ENCODE results near the gene ACHE.

DNA sequence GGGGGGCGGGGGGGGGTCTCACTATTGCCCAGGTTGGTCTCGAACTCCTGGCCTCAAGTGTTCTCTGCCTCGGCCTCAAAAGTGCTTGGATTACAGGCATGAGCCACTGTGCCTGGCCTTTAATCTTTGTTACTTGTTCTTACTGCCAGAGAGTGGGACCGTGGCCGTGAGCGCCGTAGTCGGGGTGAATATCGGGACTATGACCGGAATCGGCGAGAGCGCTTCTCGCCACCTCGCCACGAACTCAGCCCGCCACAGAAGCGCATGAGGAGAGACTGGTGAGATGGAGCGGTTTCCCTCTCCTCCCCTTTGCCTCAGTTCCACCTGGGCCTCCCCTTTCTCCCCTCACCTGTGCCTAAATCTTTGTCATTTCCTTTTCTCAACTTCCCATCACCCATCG, 14.6 kb downstream of the ACHE start:
- no peak for TF ChIP-seq POLR2A (IDR thresholded peaks at IDR 0.05; ENCODE audit: low read depth, low read length)
- TF ChIP-seq TAF1 (IDR thresholded peaks at IDR 0.05; ENCODE audit: low read depth, low read length) = no peak
- TF ChIP-seq POLR2AphosphoS5 (IDR thresholded peaks at IDR 0.05; ENCODE audit: low read depth, low read length) = no peak
- TF ChIP-seq POU2F2 (IDR thresholded peaks at IDR 0.05; ENCODE audit: low read depth, low read length) = no peak
